ENCODE data around the gene ITGA2. TPM values are rescaled to one million over a fixed set of nuclear protein-coding genes. Genes with fewer than 3 reads are reported as not detected.

Gene ITGA2
- total RNA-seq, 2 donors from 2014 or later: 17.6 to 19.2 TPM

- DNase-seq (no peak), ATAC-seq (no peak)
- intact Hi-C loops (cut with DNase I, micrococcal nuclease): no loop called here
Measured at GRCh38 chr5:53076014-53076583, 86.9 kb downstream of the ITGA2 start.

DNA sequence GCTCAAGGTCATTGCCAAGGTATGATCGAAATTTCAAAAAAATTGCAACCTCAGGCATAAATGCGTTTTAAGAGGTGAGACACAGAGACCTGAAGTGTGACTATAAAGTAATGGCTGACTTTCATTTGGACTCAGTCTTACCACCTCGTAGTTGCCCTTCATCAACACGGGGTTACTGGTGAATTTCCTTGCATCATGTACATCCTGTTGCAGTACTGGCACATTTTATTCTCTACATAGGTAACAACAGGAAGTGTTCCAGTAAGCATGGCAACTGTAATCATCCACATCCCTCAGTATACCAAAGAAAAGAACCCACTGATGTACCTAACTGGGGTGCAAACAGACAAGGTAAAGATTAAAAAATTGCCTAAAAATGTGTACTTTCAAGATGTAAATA lies 91.1 kb downstream of the ITGA2 start:
- DNase-seq (no peak), ATAC-seq (no peak)
- intact Hi-C loops (cut with DNase I, micrococcal nuclease): no loop called here

GRCh38 chr5:53083927-53084326 lies 94.8 kb downstream of the ITGA2 start:
- ATAC-seq (no peak), DNase-seq (no peak)
- intact Hi-C loops (cut with DNase I, micrococcal nuclease): no loop called here

- DNase-seq (no peak), ATAC-seq (no peak)
- intact Hi-C loops (cut with DNase I, micrococcal nuclease): no loop called here
Measured at GRCh38 chr5:53084546-53085255, 95.5 kb downstream of the ITGA2 start.

DNA sequence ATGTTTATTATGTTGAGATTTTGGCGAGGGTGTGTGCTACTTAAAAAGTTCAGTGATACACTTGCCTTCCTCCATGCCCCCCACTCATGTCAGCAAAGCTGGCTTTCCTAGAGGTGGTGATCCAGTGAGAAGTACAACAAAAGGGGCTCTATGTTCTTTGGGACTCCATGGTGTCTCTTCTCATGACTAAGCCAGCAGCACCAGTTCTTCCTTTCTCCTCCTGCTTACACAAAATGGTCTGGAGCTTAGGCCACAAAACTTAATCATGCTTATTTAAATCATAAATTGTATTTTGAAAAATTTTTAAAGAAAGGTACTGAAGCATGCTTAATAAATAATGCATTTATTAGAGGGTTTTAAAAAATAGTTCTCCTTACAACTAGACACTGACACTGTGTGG lies 98.0 kb downstream of the ITGA2 start:
- DNase-seq: no peak
- intact Hi-C loops (cut with DNase I, micrococcal nuclease): no loop called here
- no peak for ATAC-seq

DNA sequence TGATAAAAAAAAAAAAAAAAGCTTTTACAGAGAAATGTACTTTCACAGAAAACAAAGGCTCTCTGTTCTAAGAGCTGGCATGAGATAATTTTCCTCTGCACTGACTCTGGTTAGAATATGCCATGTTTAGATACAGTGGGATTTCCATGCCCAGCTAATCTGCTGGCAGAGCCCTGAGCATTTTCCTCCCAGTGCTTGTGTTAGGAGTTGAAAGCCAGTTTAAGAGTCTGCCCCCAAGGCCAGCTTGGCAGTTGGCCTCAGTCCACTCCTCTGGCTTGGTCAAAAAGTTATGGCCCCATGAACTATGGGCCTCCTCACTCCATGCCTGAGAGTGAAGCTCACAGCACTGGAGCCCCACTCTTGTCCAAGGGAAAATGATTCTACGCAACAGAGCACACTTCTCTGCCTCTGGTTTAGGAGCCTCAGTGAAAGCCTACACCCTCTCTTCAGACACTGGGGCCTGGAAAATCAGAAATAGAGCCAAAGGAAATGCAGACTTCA lies 98.5 kb downstream of the ITGA2 start:
- intact Hi-C loops (cut with DNase I, micrococcal nuclease): no loop called here
- DNase-seq (no peak), ATAC-seq (no peak)

- ATAC-seq (no peak), DNase-seq (no peak)
- intact Hi-C loops (cut with DNase I, micrococcal nuclease): no loop called here
Measured at GRCh38 chr5:53089481-53089991, 100.4 kb downstream of the ITGA2 start.

- ATAC-seq (no peak), DNase-seq (no peak)
- intact Hi-C loops (cut with DNase I, micrococcal nuclease): loop anchor here (10.0 kb wide), 2 partner anchors 145 to 305 kb away; partner anchors contain the start of genes ITGA1 (in 1 of the 2) and PELO (in 1 of the 2)
Measured at GRCh38 chr5:53090229-53090628, 101.1 kb downstream of the ITGA2 start.

GRCh38 chr5:53091289-53091688 lies 102.1 kb downstream of the ITGA2 start:
- ATAC-seq (no peak), DNase-seq (no peak)
- intact Hi-C loops (cut with DNase I, micrococcal nuclease): loop anchor here (10.0 kb wide), 2 partner anchors 146 to 306 kb away; partner anchors contain the start of genes ITGA1 (in 1 of the 2) and PELO (in 1 of the 2)

DNA sequence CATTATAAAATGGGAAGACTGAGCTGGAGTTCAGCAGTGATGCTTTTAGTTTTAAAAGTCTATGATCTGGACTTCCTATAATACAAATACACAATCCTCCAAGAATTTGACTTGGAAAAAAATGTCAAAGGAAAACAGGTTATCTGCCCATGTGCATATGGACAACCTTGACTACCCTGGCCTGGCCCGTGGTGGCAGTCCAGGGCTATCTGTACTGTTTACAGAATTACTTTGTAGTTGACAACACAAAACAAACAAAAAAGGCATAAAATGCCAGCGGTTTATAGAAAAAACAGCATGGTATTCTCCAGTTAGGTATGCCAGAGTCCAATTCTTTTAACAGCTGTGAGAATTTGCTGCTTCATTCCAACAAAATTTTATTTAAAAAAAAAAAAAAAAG lies 103.1 kb downstream of the ITGA2 start:
- DNase-seq (no peak), ATAC-seq (no peak)
- intact Hi-C loops (cut with DNase I, micrococcal nuclease): loop anchor here (10.0 kb wide), 2 partner anchors 147 to 307 kb away; partner anchors contain the start of genes ITGA1 (in 1 of the 2) and PELO (in 1 of the 2)

- DNase-seq: no peak
- intact Hi-C loops (cut with DNase I, micrococcal nuclease): loop anchor here (10.0 kb wide), 2 partner anchors 150 to 310 kb away; partner anchors contain the start of genes ITGA1 (in 1 of the 2) and PELO (in 1 of the 2)
- no peak for ATAC-seq
Measured at GRCh38 chr5:53095217-53095616, 106.1 kb downstream of the ITGA2 start.

DNA sequence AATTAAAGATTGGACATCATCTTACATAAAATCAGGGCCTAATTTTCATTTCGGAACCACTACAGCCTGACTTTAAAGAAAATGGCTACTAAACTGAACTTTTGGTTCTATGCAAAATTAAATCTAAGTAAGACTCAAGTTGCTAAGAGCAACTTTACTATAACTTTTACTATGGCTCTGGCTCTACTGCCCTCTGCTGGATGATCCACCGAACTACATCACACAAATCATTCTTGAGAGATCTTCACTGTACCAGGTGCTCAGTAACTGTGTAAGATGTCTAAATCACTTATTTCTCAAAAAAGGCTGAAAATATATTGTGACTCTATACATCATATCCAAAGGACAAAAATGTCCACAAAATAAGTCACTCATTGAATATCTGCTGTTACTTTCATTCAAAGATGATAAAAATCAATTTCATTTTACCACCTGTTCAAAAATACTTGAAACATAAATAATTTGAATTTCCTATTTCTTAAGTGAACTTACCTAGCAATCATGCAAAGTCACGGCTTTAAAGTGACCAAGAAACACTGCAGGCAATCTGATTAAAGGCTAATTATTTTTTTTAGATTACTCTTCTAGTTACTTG lies 106.9 kb downstream of the ITGA2 start:
- ATAC-seq (peak; percentile 67), DNase-seq (peak in 1 of 2 donors; percentile 66)
- intact Hi-C loops (cut with DNase I, micrococcal nuclease): loop anchor here (2.0 to 10.0 kb wide), 3 partner anchors 147 to 311 kb away; partner anchors contain the start of genes ITGA1 (in 1 of the 2) and PELO (in 1 of the 2)

DNA sequence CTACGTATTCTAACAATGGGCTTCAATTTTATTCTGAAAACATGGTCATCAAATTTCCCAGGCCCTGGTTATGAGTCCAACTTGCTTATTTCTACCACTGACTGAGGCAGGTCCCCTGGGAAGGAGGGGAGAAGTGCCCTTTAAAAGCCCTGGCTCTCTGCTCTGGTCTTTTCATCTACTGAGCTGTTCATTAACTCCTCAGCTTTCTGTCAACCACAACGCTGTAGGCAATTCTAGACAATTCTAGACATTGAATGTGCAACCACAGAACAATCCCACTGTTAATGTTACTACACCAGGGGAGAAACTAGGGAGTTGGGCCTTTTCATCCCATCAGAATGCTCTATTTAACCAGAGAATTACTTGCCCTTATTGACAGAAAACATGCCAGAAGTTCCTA lies 110.4 kb downstream of the ITGA2 start:
- intact Hi-C loops (cut with DNase I, micrococcal nuclease): loop anchor here (10.0 kb wide), 2 partner anchors 155 to 315 kb away; partner anchors contain the start of genes ITGA1 (in 1 of the 2) and PELO (in 1 of the 2)
- ATAC-seq: no peak
- no peak for DNase-seq

DNA sequence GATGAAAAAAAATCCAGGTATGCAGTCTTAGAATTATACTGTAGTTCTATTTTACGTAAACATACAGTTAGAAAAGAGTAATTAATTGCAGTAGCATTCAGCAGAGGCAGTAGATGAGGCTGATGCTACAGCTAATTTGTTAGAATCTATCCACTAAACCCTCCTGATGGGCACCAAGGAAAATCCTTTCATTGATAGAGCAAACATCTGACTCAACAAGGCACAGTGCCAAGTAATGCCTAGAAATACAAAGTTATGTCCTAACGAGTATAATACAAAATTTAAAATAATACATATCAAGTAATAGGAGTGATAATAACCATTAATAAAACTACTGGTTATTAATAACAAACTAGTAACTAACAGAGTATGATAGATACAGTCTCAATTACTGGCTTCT lies 111.5 kb downstream of the ITGA2 start:
- ATAC-seq: no peak

DNA sequence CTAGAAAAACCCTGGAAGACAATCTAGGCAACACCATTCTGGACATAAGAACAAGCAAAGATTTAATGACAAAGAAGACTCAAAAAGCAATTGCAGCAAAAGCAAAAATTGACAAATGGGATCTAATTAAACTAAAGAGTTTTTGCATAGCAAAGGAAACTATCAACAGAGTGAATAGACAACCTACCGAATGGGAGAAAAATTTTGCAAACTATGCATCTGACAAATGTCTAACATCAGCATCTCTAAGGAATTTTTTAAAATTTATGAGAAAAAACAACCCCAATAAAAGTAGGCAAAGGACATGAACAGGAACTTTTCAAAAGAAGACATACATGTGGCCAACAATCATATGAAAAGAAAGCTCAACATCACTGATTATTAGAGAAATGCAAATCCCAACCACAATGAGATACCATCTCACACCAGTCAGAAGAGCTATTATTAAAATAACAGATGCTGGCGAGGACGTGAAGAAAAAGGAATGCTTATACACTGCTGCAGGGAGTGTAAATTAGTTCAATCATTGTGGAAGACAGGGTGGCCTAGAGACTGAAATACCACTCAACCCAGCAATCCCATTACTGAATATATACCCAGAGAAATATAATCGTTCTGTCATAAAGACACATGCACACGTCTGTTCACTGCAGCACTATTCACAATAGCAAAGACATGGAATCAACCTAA lies 116.6 kb downstream of the ITGA2 start:
- intact Hi-C loops (cut with DNase I, micrococcal nuclease): no loop called here
- ATAC-seq (no peak), DNase-seq (no peak)

More for the DNA sequence above, 111.5 kb downstream of the ITGA2 start:
- intact Hi-C loops (cut with DNase I, micrococcal nuclease): no loop called here
- DNase-seq: no peak

- intact Hi-C loops (cut with DNase I, micrococcal nuclease): no loop called here
- DNase-seq (no peak), ATAC-seq (peak; percentile 34)
Measured at GRCh38 chr5:53109056-53109442, 119.9 kb downstream of the ITGA2 start.

DNA sequence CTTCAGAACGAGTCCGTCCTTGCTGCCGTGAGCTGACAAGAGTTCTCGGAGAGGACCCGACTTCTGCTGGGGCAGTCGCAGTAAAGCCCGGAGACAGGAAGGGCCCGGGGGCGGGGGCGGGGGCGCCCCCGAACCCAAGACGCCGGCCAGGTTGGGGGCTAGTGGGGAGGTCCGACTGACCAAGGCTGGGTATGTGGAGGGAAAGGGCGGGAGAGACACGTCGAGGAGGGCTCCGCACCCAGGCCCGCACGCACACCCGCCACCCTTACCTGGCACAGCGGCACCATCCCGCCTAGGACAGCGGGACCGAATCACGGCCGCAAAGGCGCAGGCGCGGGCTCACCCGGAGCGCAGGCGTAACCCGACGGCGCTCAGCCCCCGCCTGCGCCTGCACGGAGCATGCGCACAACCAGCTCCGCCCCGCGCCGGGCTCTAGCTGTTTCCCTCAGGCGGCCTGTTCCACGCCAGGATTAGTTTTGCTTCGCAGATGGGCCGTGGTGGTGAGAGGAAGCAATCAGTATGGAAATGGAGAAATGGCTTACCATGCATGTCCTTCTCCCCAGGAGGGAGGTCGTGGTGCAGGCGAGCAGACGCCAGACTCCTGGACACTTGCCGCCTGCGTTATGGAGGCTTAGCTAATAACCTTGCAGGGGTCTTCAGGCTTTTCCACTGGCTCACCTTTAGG lies 120.4 kb downstream of the ITGA2 start, which contains the start of gene MOCS2:
MOCS2 (minus strand) TSS at position 315 of the 685 bp plus-strand sequence. CDS start 2,583 bp downstream, outside the sequence.
- intact Hi-C loops (cut with DNase I, micrococcal nuclease): no loop called here
- ATAC-seq: peak; percentile 98
- DNase-seq: peak; percentile 91 to 94

DNA sequence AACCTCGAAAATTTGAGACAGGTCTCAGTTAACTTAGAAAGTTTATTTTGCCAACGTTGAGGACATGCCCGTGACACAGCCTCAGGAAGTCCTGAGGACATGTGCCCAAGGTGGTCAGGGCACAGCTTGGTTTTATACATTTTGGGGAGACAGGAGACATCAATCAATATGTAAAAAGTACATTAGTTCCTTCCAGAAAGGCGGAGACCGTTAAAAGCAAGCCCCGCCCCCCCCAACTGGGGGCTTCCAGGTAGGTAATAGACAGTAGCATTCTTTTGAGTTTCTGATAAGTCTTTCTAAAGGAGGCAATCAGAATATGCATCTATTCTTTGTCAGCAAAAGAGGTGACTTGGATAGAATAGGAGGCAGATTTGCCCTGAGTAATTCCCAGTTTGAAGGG lies 121.0 kb downstream of the ITGA2 start:
- intact Hi-C loops (cut with DNase I, micrococcal nuclease): no loop called here
- ATAC-seq (peak; percentile 17), DNase-seq (peak in 1 of 2 donors; percentile 38)

Data from left colon (tissue), 2 donors.